ENCODE results near the gene ZDHHC24.

DNA sequence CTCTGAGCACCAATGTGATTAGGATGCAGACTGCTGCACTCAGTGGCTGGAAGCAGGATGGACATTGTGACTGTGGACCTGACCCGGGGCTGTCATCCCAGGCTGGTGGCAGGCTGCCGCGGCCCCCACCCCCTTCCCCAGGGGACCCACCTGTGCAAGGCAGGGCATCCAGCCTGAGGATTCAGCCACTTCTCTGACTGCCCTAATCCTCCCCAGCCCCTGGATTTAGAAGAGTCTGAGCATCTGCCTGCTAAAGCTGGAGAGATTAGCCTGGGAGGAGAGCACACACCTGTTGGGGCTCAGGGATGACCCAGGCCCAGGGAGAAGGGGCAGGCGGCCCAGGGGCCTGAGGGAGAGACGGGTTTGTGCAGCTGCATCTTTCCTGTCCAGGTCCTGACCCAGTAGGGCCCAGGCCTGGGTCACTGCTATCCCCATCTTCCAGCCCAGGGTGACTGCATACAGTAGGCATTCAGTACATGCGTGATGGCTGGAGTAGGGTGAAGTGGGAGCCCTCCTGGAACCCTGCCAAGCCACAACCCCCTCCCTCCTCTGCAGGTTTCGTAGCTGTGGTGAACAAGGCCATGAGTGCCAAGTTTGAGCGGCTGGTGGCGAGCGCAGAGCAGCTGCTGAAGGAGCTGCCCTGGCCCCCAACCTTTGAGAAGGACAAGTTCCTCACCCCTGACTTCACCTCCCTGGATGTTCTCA is 53.5 kb downstream of the ZDHHC24 start:
- no peak for TF ChIP-seq EZH2 (IDR thresholded peaks at IDR 0.05; ENCODE audit: borderline replicate concordance, insufficient read depth, low read length, poor library complexity, severe bottlenecking)
- TF ChIP-seq, protein P1, sequence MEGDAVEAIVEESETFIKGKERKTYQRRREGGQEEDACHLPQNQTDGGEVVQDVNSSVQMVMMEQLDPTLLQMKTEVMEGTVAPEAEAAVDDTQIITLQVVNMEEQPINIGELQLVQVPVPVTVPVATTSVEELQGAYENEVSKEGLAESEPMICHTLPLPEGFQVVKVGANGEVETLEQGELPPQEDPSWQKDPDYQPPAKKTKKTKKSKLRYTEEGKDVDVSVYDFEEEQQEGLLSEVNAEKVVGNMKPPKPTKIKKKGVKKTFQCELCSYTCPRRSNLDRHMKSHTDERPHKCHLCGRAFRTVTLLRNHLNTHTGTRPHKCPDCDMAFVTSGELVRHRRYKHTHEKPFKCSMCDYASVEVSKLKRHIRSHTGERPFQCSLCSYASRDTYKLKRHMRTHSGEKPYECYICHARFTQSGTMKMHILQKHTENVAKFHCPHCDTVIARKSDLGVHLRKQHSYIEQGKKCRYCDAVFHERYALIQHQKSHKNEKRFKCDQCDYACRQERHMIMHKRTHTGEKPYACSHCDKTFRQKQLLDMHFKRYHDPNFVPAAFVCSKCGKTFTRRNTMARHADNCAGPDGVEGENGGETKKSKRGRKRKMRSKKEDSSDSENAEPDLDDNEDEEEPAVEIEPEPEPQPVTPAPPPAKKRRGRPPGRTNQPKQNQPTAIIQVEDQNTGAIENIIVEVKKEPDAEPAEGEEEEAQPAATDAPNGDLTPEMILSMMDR (IDR thresholded peaks at IDR 0.05; ENCODE audit: poor library complexity, severe bottlenecking) = no peak
- TF ChIP-seq EP300 (conservative IDR thresholded peaks at IDR 0.05; ENCODE audit: poor library complexity, severe bottlenecking) = no peak
- no peak for TF ChIP-seq POLR2AphosphoS5 (IDR thresholded peaks at IDR 0.05)
- no peak for TF ChIP-seq SMC3 (conservative IDR thresholded peaks at IDR 0.05; ENCODE audit: poor library complexity)
- no peak for TF ChIP-seq REST (IDR thresholded peaks at IDR 0.05; ENCODE audit: borderline replicate concordance)
- TF ChIP-seq MXI1 (conservative IDR thresholded peaks at IDR 0.05; ENCODE audit: poor library complexity, severe bottlenecking) = no peak
